ENCODE results near the gene POMT2. TPM values are rescaled to one million over a fixed set of nuclear protein-coding genes. Genes with fewer than 3 reads are reported as not detected.

POMT2 gene
- total RNA-seq, 1 donor from 2014 or later = 29.2 TPM

GRCh38 chr14:77325746-77326094 lies 5.0 kb upstream of the POMT2 start:
- no peak overlapping the region for H3K27ac Mint-ChIP-seq (ENCODE audit: unreplicated experiment)
- DNase-seq (ENCODE audit: extremely low spot score, unreplicated experiment) = no peak
- no peaks in the 10 kb centered on the region for H3K9me3 Mint-ChIP-seq (ENCODE audit: unreplicated experiment)
- no peaks in the 10 kb centered on the region for H3K27me3 Mint-ChIP-seq (ENCODE audit: unreplicated experiment)
- peaks cover 10% of the 10 kb centered on the region for H3K4me1 Mint-ChIP-seq (ENCODE audit: unreplicated experiment)
- H3K36me3 Mint-ChIP-seq (ENCODE audit: unreplicated experiment) = no peaks in the 10 kb centered on the region
- no peak overlapping the region for H3K4me3 Mint-ChIP-seq (ENCODE audit: unreplicated experiment)
- TF ChIP-seq CTCF (IDR thresholded peaks at IDR 0.05) = no peak

GRCh38 chr14:77324816-77325745 lies 4.4 kb upstream of the POMT2 start:
- Mint-ChIP-seq H3K4me3 (ENCODE audit: unreplicated experiment) (no peak overlapping the region), H3K27ac (ENCODE audit: unreplicated experiment) (no peak overlapping the region), H3K27me3 (ENCODE audit: unreplicated experiment) (no peaks in the 10 kb centered on the region), H3K36me3 (ENCODE audit: unreplicated experiment) (no peaks in the 10 kb centered on the region), H3K9me3 (ENCODE audit: unreplicated experiment) (no peaks in the 10 kb centered on the region), H3K4me1 (ENCODE audit: unreplicated experiment) (peaks cover 11% of the 10 kb centered on the region)
- no peak for TF ChIP-seq CTCF (IDR thresholded peaks at IDR 0.05)
- DNase-seq (ENCODE audit: extremely low spot score, unreplicated experiment) = no peak

- H3K4me1 Mint-ChIP-seq (ENCODE audit: unreplicated experiment) = peaks cover 18% of the 10 kb centered on the region
- H3K9me3 Mint-ChIP-seq (ENCODE audit: unreplicated experiment) = no peaks in the 10 kb centered on the region
- no peak for DNase-seq (ENCODE audit: extremely low spot score, unreplicated experiment)
- no peak overlapping the region for H3K27ac Mint-ChIP-seq (ENCODE audit: unreplicated experiment)
- no peaks in the 10 kb centered on the region for H3K36me3 Mint-ChIP-seq (ENCODE audit: unreplicated experiment)
- no peak for TF ChIP-seq CTCF (IDR thresholded peaks at IDR 0.05)
- no peaks in the 10 kb centered on the region for H3K27me3 Mint-ChIP-seq (ENCODE audit: unreplicated experiment)
- H3K4me3 Mint-ChIP-seq (ENCODE audit: unreplicated experiment) = no peak overlapping the region
Observed at GRCh38 chr14:77324289-77324688, 3.6 kb upstream of the POMT2 start.

- H3K27ac Mint-ChIP-seq (ENCODE audit: unreplicated experiment) = no peak overlapping the region
- no peaks in the 10 kb centered on the region for H3K27me3 Mint-ChIP-seq (ENCODE audit: unreplicated experiment)
- DNase-seq (ENCODE audit: extremely low spot score, unreplicated experiment) = no peak
- no peak overlapping the region for H3K4me3 Mint-ChIP-seq (ENCODE audit: unreplicated experiment)
- H3K36me3 Mint-ChIP-seq (ENCODE audit: unreplicated experiment) = no peaks in the 10 kb centered on the region
- no peak for TF ChIP-seq CTCF (IDR thresholded peaks at IDR 0.05)
- no peaks in the 10 kb centered on the region for H3K9me3 Mint-ChIP-seq (ENCODE audit: unreplicated experiment)
- peaks cover 22% of the 10 kb centered on the region for H3K4me1 Mint-ChIP-seq (ENCODE audit: unreplicated experiment)
Observed at GRCh38 chr14:77323571-77323970, 2.9 kb upstream of the POMT2 start.

GRCh38 chr14:77322951-77323350 lies 2.3 kb upstream of the POMT2 start:
- no peak overlapping the region for H3K27ac Mint-ChIP-seq (ENCODE audit: unreplicated experiment)
- peaks cover 24% of the 10 kb centered on the region for H3K4me1 Mint-ChIP-seq (ENCODE audit: unreplicated experiment)
- H3K9me3 Mint-ChIP-seq (ENCODE audit: unreplicated experiment) = no peaks in the 10 kb centered on the region
- TF ChIP-seq CTCF (IDR thresholded peaks at IDR 0.05) = no peak
- no peak overlapping the region for H3K4me3 Mint-ChIP-seq (ENCODE audit: unreplicated experiment)
- no peak for DNase-seq (ENCODE audit: extremely low spot score, unreplicated experiment)
- no peaks in the 10 kb centered on the region for H3K36me3 Mint-ChIP-seq (ENCODE audit: unreplicated experiment)
- H3K27me3 Mint-ChIP-seq (ENCODE audit: unreplicated experiment) = no peaks in the 10 kb centered on the region

Data from osteocyte (in vitro differentiated cells).